OCI-LY7 (cell line): ENCODE data around the gene OCRL. TPM values are rescaled to one million over a fixed set of nuclear protein-coding genes. Genes with fewer than 3 reads are reported as not detected.
"Not testable (repeated sequence)": the region's sequence is repeated elsewhere in the genome, so short reads cannot be mapped to it uniquely, and the experiment has no call there.

Experiments used
- BruUV-seq: library from RNA; stranded (reverse); fragments of 400-500 nt; replicated peaks from 2 replicates; lab custom pipeline; 2021; lab: Mats Ljungman, UMichigan
- CTCF ChIA-PET: fragments of 300-600 bp; sonication (Branson Sonifier 250); formaldehyde crosslinking; loops from one replicate; lab custom pipeline; 2022; ENCODE audit warnings: antibody characterized with exemption; ENCODE audit not compliant: unreplicated experiment; lab: Charles Lee
- POLR2A ChIA-PET: fragments of 300-600 bp; sonication (Branson Sonifier 250); formaldehyde crosslinking; loops from one replicate; lab custom pipeline; 2022; ENCODE audit warnings: antibody characterized with exemption; lab: Charles Lee
- DNase-seq: peaks from one replicate; pipeline ENCODE4 v3.0.0-alpha.2; 2015; ENCODE audit warnings: low spot score
- H2AFZ ChIP-seq: fragments of 200-600 bp; sonication (generic), shearing (Covaris generic); 2 replicates; pipeline ENCODE4 v1.6.1; 2014; ENCODE audit warnings: mild to moderate bottlenecking, antibody characterized with exemption, low read length, moderate library complexity
- H3K27ac ChIP-seq: fragments of 200-600 bp; sonication (generic); 2 replicates; pipeline ENCODE4 v1.5.1; 2014; ENCODE audit warnings: mixed run types, low read depth, mild to moderate bottlenecking, moderate library complexity, low read length, inconsistent platforms; ENCODE audit not compliant: poor library complexity, severe bottlenecking
- H3K36me3 ChIP-seq: fragments of 200-600 bp; sonication (generic); 2 replicates; pipeline ENCODE4 v1.6.1; 2014; ENCODE audit warnings: mild to moderate bottlenecking, antibody characterized with exemption, low read length, moderate library complexity, mixed read lengths; ENCODE audit not compliant: insufficient read depth
- H3K4me1 ChIP-seq: fragments of 200-600 bp; sonication (generic); 2 replicates; pipeline ENCODE4 v1.5.1; 2014; ENCODE audit warnings: mild to moderate bottlenecking, low read length; ENCODE audit not compliant: insufficient read depth, poor library complexity, severe bottlenecking
- H3K4me2 ChIP-seq: fragments of 200-600 bp; sonication (generic); 2 replicates; pipeline ENCODE4 v1.6.1; 2014; ENCODE audit warnings: mild to moderate bottlenecking, low read length
- H3K4me3 ChIP-seq: fragments of 200-600 bp; sonication (generic); 2 replicates; pipeline ENCODE4 v1.5.1; 2014; ENCODE audit warnings: mild to moderate bottlenecking, low read depth, low read length; ENCODE audit not compliant: poor library complexity, severe bottlenecking
- H3K79me2 ChIP-seq: fragments of 200-600 bp; sonication (generic); 2 replicates; pipeline ENCODE4 v1.6.1; 2016; ENCODE audit warnings: low read depth, mild to moderate bottlenecking, low read length, moderate library complexity, mixed read lengths; ENCODE audit not compliant: insufficient read depth
- H3K9me2 ChIP-seq: fragments of 200-600 bp; sonication (generic); 2 replicates; pipeline ENCODE4 v1.6.1; 2016; ENCODE audit warnings: mild to moderate bottlenecking, low read length, mixed read lengths; ENCODE audit not compliant: insufficient read depth
- H3K9me3 ChIP-seq: fragments of 200-600 bp; sonication (generic); 2 replicates; pipeline ENCODE4 v1.6.1; 2014; ENCODE audit warnings: mild to moderate bottlenecking, mixed run types, low read length, mixed read lengths
- H4K20me1 ChIP-seq: fragments of 200-600 bp; sonication (generic); 2 replicates; pipeline ENCODE4 v1.6.1; 2014; ENCODE audit warnings: mild to moderate bottlenecking, antibody characterized with exemption, low read length, moderate library complexity, mixed read lengths; ENCODE audit not compliant: insufficient read depth
- CTCF ChIP-seq: fragments of 200-600 bp; sonication (generic); conservative IDR thresholded peaks from 2 replicates; pipeline ENCODE4 v1.5.1; 2014; ENCODE audit warnings: mild to moderate bottlenecking, antibody characterized with exemption, low read length, moderate library complexity, mixed read lengths
- EZH2phosphoT487 ChIP-seq: fragments of 200-600 bp; sonication (generic); IDR thresholded peaks from 2 replicates; pipeline ENCODE4 v1.6.1; 2018; ENCODE audit warnings: low read depth, borderline replicate concordance, mild to moderate bottlenecking, mixed run types, antibody characterized with exemption, low read length, moderate library complexity, mixed read lengths
- intact Hi-C: fragments of 100-400 bp; cut with micrococcal nuclease; formaldehyde crosslinking; loops from one replicate; pipeline ENCODE4 v1.10.0; 2022; ENCODE audit not compliant: unreplicated experiment
- total RNA-seq, 2 experiments: library from RNA; depleted of rRNA in 1 of 2; stranded (reverse); fragments of >200 nt in 1 of 2; shearing (Covaris generic) in 1 of 2; gene quantifications; 2 replicates each; pipeline ENCODE4 v1.2.3, GENCODE V29; 2014 to 2022

OCRL gene
- total RNA-seq, 2 experiments from 2014 or later: 3.1 to 6.7 TPM

GRCh38 chrX:129566073-129566472 lies 26.0 kb downstream of the OCRL start:
- H3K4me1 ChIP-seq: no peaks in the 10 kb centered on the region
- H3K36me3 ChIP-seq: peaks cover 32% of the 10 kb centered on the region
- H4K20me1 ChIP-seq: no peaks in the 10 kb centered on the region
- ChIA-PET CTCF (no interaction called here), POLR2A (no interaction called here)
- no peak overlapping the region for H3K4me2 ChIP-seq
- BruUV-seq: no TSS peak
- H3K27ac ChIP-seq: no peak overlapping the region
- no peaks in the 10 kb centered on the region for H3K9me2 ChIP-seq
- no peaks in the 10 kb centered on the region for H3K79me2 ChIP-seq
- DNase-seq: no peak
- no peak overlapping the region for H3K4me3 ChIP-seq
- H3K9me3 ChIP-seq: no peaks in the 10 kb centered on the region
- TF ChIP-seq CTCF: no peak
- no peak for TF ChIP-seq EZH2phosphoT487
- H2AFZ ChIP-seq: no peak overlapping the region
- intact Hi-C loops: no loop called here

- intact Hi-C loops: no loop called here
- peaks cover 18% of the 10 kb centered on the region for H3K36me3 ChIP-seq
- no peaks in the 10 kb centered on the region for H3K4me1 ChIP-seq
- no peaks in the 10 kb centered on the region for H3K79me2 ChIP-seq
- H3K4me2 ChIP-seq: no peak overlapping the region
- no peak for TF ChIP-seq EZH2phosphoT487
- TF ChIP-seq CTCF: no peak
- H3K9me3 ChIP-seq: no peaks in the 10 kb centered on the region
- H3K9me2 ChIP-seq: no peaks in the 10 kb centered on the region
- BruUV-seq: no TSS peak
- ChIA-PET CTCF (no interaction called here), POLR2A (no interaction called here)
- H3K27ac ChIP-seq: no peak overlapping the region
- H3K4me3 ChIP-seq: no peak overlapping the region
- no peak overlapping the region for H2AFZ ChIP-seq
- H4K20me1 ChIP-seq: no peaks in the 10 kb centered on the region
- DNase-seq: no peak
These were observed 28.3 kb downstream of the OCRL start for GRCh38 chrX:129568349-129568748.

GRCh38 chrX:129572422-129572821 lies 32.4 kb downstream of the OCRL start:
- Histone ChIP-seq H3K9me2 (no peaks in the 10 kb centered on the region), H3K36me3 (peaks cover 36% of the 10 kb centered on the region), H4K20me1 (no peaks in the 10 kb centered on the region), H3K9me3 (no peaks in the 10 kb centered on the region), H3K4me2 (no peak overlapping the region), H3K27ac (no peak overlapping the region), H3K4me3 (no peak overlapping the region), H3K79me2 (no peaks in the 10 kb centered on the region), H2AFZ (no peak overlapping the region), H3K4me1 (no peaks in the 10 kb centered on the region)
- POLR2A ChIA-PET: interaction anchor here (0.6 kb wide), 2 partner anchors 12 to 592 kb away, joined by 3 to 4 read pairs; no protein-coding TSS in a partner anchor
- CTCF ChIA-PET: no interaction called here
- DNase-seq: no peak
- TF ChIP-seq CTCF: no peak
- no peak for TF ChIP-seq EZH2phosphoT487
- intact Hi-C loops: no loop called here
- BruUV-seq: no TSS peak

- H3K4me3 ChIP-seq, intact Hi-C loops, H3K9me2 ChIP-seq, POLR2A ChIA-PET, DNase-seq, H4K20me1 ChIP-seq, CTCF ChIA-PET, H3K4me1 ChIP-seq, H3K27ac ChIP-seq, H3K4me2 ChIP-seq, H3K9me3 ChIP-seq, H2AFZ ChIP-seq, BruUV-seq, H3K79me2 ChIP-seq: not testable (repeated sequence)
- peaks cover 43% of the 10 kb centered on the region for H3K36me3 ChIP-seq
These were observed 33.6 kb downstream of the OCRL start for GRCh38 chrX:129573652-129574051.
